ENCODE measurements around the gene KCTD2. TPM values are rescaled to one million over a fixed set of nuclear protein-coding genes. Genes with fewer than 3 reads are reported as not detected.
A peak's percentile ranks its signal among the peaks of the same experiment; 100 is the strongest.

KCTD2 gene
- total RNA-seq, 1 donor from 2014 or later: 19.5 TPM

DNA sequence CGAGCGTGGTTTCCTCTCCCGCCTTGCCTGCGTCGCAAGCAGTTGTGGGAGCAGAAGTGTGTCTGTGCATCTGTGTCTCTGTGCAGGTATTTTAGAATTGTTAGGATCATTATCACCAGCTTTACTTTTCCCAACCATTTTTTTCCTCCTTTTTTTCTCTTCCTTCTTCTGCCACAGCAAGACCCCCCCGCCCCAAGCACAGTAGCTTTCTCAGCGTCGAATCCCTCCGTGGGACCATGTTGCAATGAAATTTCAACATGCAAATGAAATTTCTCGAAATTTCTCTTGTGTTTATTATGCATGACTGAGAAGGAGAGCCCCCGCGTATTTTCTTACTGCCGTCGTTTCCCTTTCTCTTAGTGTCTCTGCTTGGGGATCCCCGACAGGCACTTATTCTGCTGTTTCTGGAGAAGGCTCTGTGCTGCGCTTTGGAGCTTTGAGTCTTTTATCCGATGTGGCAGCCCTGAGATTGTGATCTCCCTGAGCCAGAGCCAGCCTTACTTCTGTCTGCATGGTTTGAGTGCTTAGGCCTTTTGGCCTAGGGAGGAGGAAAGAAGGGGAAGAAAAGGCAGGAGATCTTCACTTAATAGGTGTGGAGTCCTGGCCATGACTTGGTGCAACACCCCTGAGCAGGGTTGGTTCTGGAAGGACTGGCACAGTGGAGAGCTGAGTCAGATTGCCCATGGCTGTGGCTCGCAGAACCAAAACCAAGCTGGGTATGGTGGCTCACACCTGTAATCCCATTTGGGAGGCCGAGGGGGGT, 67.7 kb downstream of the KCTD2 start:
- intact Hi-C loops (cut with micrococcal nuclease): loop anchor here (1.0 to 10.0 kb wide), 9 partner anchors 17 to 298 kb away; partner anchors contain the start of genes GGA3, JPT1, MRPS7 and NT5C
- DNase-seq (no peak), ATAC-seq (ENCODE audit: low read depth) (peak; percentile 45)
- no peaks in the 10 kb centered on the region for H3K27me3 Mint-ChIP-seq
- peak overlapping the region; percentile 93 for H3K27ac Mint-ChIP-seq
- H3K36me3 Mint-ChIP-seq (ENCODE audit: low read depth): peaks cover 6% of the 10 kb centered on the region
- ChIA-PET POLR2A (interaction anchor here (0.6 to 9.7 kb wide), 31 partner anchors 10 to 297 kb away, joined by 3 to 292 read pairs (median 6); partner anchors contain the start of genes GGA3, JPT1, MIF4GD and MRPL58), CTCF (interaction anchor here (0.9 to 8.7 kb wide), 36 partner anchors 11 to 297 kb away, joined by 3 to 192 read pairs (median 6); partner anchors contain the start of genes GGA3, GRB2, JPT1 and MIF4GD)
- TF ChIP-seq, protein P1, sequence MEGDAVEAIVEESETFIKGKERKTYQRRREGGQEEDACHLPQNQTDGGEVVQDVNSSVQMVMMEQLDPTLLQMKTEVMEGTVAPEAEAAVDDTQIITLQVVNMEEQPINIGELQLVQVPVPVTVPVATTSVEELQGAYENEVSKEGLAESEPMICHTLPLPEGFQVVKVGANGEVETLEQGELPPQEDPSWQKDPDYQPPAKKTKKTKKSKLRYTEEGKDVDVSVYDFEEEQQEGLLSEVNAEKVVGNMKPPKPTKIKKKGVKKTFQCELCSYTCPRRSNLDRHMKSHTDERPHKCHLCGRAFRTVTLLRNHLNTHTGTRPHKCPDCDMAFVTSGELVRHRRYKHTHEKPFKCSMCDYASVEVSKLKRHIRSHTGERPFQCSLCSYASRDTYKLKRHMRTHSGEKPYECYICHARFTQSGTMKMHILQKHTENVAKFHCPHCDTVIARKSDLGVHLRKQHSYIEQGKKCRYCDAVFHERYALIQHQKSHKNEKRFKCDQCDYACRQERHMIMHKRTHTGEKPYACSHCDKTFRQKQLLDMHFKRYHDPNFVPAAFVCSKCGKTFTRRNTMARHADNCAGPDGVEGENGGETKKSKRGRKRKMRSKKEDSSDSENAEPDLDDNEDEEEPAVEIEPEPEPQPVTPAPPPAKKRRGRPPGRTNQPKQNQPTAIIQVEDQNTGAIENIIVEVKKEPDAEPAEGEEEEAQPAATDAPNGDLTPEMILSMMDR (IDR thresholded peaks at IDR 0.05): no peak
- peaks cover 71% of the 10 kb centered on the region for H3K4me1 Mint-ChIP-seq
- peak overlapping the region; percentile 79 for H3K4me3 Mint-ChIP-seq
- no peaks in the 10 kb centered on the region for H3K9me3 Mint-ChIP-seq

Other genes with a start within 250 kb of the KCTD2 start
- not detected in 2 replicates for gene GRIN2C, start 187.3 kb upstream of the KCTD2 start, total RNA-seq
- gene FDXR, start 174.2 kb upstream of the KCTD2 start, total RNA-seq: 4.6 and 5.5 TPM in 2 replicates
- gene FADS6, start 153.6 kb upstream of the KCTD2 start, total RNA-seq: not detected in 2 replicates
- gene USH1G, start 124.0 kb upstream of the KCTD2 start, total RNA-seq: not detected in 2 replicates
- not detected in 2 replicates for gene OTOP2, start 123.0 kb upstream of the KCTD2 start, total RNA-seq
- gene OTOP3, start 111.3 kb upstream of the KCTD2 start, total RNA-seq: not detected in 2 replicates
- 1.5 and 2.1 TPM in 2 replicates for gene HID1, start 74.5 kb upstream of the KCTD2 start, total RNA-seq
- not detected in 2 replicates for gene CDR2L, start 59.6 kb upstream of the KCTD2 start, total RNA-seq
- gene MRPL58, start 34.6 kb upstream of the KCTD2 start, total RNA-seq: 28.4 and 31.8 TPM in 2 replicates
- 158 and 181 TPM in 2 replicates for gene ATP5PD, start 256 bp upstream of the KCTD2 start, total RNA-seq
- gene SLC16A5, start 40.7 kb downstream of the KCTD2 start, total RNA-seq: 4.9 and 5.7 TPM in 2 replicates
- gene ARMC7, start 62.7 kb downstream of the KCTD2 start, total RNA-seq: 11.8 and 15.4 TPM in 2 replicates
- 95.0 and 98.2 TPM in 2 replicates for gene NT5C, start 84.5 kb downstream of the KCTD2 start, total RNA-seq
- gene JPT1, start 107.3 kb downstream of the KCTD2 start, total RNA-seq: 70.5 and 72.9 TPM in 2 replicates
- gene SUMO2, start 135.7 kb downstream of the KCTD2 start, total RNA-seq: 365 and 394 TPM in 2 replicates
- gene NUP85, start 158.5 kb downstream of the KCTD2 start, total RNA-seq: 103 and 107 TPM in 2 replicates
- gene GGA3, start 214.4 kb downstream of the KCTD2 start, total RNA-seq: 116 and 119 TPM in 2 replicates
- 67.6 and 71.3 TPM in 2 replicates for gene MRPS7, start 214.7 kb downstream of the KCTD2 start, total RNA-seq
- 50.8 and 55.2 TPM in 2 replicates for gene MIF4GD, start 224.0 kb downstream of the KCTD2 start, total RNA-seq
- gene SLC25A19, start 242.2 kb downstream of the KCTD2 start, total RNA-seq: 87.6 and 96.7 TPM in 2 replicates

Measured in activated B cell treated with CpG ODN at 0.5 μM for 24 hours (primary cell).